Measurements from ENCODE around the gene NEUROD1. TPM values are rescaled to one million over a fixed set of nuclear protein-coding genes. Genes with fewer than 3 reads are reported as not detected.

NEUROD1 gene
- total RNA-seq, 2 experiments from 2014 or later, result not detected

DNA sequence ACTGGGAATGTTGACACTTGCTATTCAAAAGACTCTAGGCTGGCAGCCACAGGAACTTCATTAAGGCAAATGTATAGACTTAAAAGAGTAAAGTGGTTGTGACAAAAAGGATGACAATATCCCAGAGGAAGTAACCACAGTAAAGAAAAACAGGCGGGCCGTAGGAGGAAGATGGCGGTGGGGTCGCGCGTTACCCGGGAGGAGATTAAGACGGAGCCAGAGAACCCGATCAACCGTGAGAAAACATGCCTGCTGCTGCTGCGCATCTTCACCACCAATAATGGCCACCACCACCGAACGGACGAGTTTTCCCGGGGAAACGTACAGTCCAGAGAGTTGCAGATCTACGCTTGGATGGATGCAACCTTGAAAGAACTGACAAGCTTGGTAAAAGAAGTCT, 14.0 kb upstream of the NEUROD1 start:
- Histone ChIP-seq H3K9me3 (ENCODE audit: low read length) (no peaks in the 10 kb centered on the region), H2AFZ (ENCODE audit: low read length) (no peak overlapping the region), H3K36me3 (ENCODE audit: insufficient read depth, low read length) (no peaks in the 10 kb centered on the region), H3K4me3 (ENCODE audit: low read depth, low read length, poor library complexity, severe bottlenecking) (no peak overlapping the region), H3K4me2 (ENCODE audit: low read length) (no peak overlapping the region), H3K79me2 (ENCODE audit: insufficient read depth, low read depth, low read length) (no peaks in the 10 kb centered on the region), H3K9me2 (ENCODE audit: insufficient read depth, low read length) (no peaks in the 10 kb centered on the region), H4K20me1 (ENCODE audit: insufficient read depth, low read length) (no peaks in the 10 kb centered on the region), H3K27ac (ENCODE audit: low read depth, low read length, poor library complexity, severe bottlenecking) (no peak overlapping the region), H3K4me1 (ENCODE audit: insufficient read depth, low read length, poor library complexity, severe bottlenecking) (no peaks in the 10 kb centered on the region)
- BruUV-seq (replicated peaks), result no TSS peak
- no peak for DNase-seq (ENCODE audit: low spot score)
- ChIA-PET CTCF (ENCODE audit: unreplicated experiment) (no interaction called here), POLR2A (no interaction called here)
- TF ChIP-seq, protein P1, sequence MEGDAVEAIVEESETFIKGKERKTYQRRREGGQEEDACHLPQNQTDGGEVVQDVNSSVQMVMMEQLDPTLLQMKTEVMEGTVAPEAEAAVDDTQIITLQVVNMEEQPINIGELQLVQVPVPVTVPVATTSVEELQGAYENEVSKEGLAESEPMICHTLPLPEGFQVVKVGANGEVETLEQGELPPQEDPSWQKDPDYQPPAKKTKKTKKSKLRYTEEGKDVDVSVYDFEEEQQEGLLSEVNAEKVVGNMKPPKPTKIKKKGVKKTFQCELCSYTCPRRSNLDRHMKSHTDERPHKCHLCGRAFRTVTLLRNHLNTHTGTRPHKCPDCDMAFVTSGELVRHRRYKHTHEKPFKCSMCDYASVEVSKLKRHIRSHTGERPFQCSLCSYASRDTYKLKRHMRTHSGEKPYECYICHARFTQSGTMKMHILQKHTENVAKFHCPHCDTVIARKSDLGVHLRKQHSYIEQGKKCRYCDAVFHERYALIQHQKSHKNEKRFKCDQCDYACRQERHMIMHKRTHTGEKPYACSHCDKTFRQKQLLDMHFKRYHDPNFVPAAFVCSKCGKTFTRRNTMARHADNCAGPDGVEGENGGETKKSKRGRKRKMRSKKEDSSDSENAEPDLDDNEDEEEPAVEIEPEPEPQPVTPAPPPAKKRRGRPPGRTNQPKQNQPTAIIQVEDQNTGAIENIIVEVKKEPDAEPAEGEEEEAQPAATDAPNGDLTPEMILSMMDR (conservative IDR thresholded peaks at IDR 0.05; ENCODE audit: low read length), result no peak
- TF ChIP-seq EZH2phosphoT487 (IDR thresholded peaks at IDR 0.05; ENCODE audit: borderline replicate concordance, low read depth, low read length), result no peak
- intact Hi-C loops (cut with micrococcal nuclease; ENCODE audit: unreplicated experiment), result no loop called here

DNA sequence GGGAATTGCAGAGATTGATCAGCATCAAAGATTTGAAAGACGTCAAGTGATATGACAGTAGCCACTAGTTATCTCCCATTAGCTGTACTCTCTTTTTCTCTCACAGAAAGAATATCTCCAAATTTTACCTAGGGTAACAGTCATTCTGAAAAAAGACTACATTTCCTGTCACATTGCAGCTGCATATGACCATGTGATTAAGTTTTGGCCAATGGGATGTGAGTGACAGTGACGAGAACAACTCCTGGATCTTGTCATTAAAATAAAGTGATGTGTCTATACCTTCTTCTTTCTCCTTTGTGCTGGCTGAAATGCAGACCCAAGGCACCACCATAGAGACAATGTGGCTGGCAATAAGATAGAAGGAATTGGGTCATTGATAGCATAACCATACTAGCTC, 10.5 kb upstream of the NEUROD1 start:
- no peaks in the 10 kb centered on the region for H3K9me2 ChIP-seq (ENCODE audit: insufficient read depth, low read length)
- no peak overlapping the region for H3K4me3 ChIP-seq (ENCODE audit: low read depth, low read length, poor library complexity, severe bottlenecking)
- BruUV-seq (replicated peaks), result no TSS peak
- no peak for DNase-seq (ENCODE audit: low spot score)
- H4K20me1 ChIP-seq (ENCODE audit: insufficient read depth, low read length), result no peaks in the 10 kb centered on the region
- no peak overlapping the region for H3K27ac ChIP-seq (ENCODE audit: low read depth, low read length, poor library complexity, severe bottlenecking)
- intact Hi-C loops (cut with micrococcal nuclease; ENCODE audit: unreplicated experiment), result no loop called here
- H3K4me1 ChIP-seq (ENCODE audit: insufficient read depth, low read length, poor library complexity, severe bottlenecking), result peaks cover 14% of the 10 kb centered on the region
- H3K79me2 ChIP-seq (ENCODE audit: insufficient read depth, low read depth, low read length), result no peaks in the 10 kb centered on the region
- H3K4me2 ChIP-seq (ENCODE audit: low read length), result no peak overlapping the region
- no peaks in the 10 kb centered on the region for H3K36me3 ChIP-seq (ENCODE audit: insufficient read depth, low read length)
- H2AFZ ChIP-seq (ENCODE audit: low read length), result 0 out of 2 replicates have a peak overlapping the region, but pooled peaks have one; percentile 8
- no peaks in the 10 kb centered on the region for H3K9me3 ChIP-seq (ENCODE audit: low read length)
- POLR2A ChIA-PET, result interaction anchor here (0.6 to 0.7 kb wide), 3 partner anchors 27 to 1212 kb away, joined by 3 read pairs; no protein-coding TSS in a partner anchor
- TF ChIP-seq EZH2phosphoT487 (IDR thresholded peaks at IDR 0.05; ENCODE audit: borderline replicate concordance, low read depth, low read length), result no peak
- TF ChIP-seq, protein P1 (conservative IDR thresholded peaks at IDR 0.05; ENCODE audit: low read length), result no peak
- CTCF ChIA-PET (ENCODE audit: unreplicated experiment), result no interaction called here

DNA sequence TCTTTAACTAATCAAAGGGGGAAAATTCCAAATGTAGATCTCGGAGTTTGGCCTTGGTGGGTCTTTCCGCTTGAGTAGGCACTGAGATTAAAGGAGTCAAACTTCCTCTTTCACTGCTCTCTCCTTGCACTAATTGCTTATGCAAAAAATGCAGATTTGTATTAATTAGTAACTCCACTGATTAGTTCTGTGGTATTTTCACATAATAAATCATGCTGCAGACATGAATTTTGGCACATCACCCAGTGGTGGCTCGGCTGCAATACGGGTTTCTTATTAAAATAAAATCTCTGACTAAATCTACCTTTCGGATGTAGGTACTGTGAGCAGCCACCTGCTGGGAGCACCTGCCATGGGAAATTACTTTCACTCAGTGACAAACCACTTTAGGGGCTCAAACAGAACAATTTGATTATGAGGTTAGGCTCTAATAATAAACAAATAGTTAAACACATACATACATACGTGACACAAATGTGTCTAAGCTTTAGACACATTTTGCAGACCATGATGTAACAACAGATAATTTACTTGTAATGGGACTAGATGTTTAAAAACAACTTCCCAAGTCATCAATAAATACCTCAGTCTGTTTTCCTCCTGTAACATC, 6.4 kb upstream of the NEUROD1 start:
- no peak overlapping the region for H2AFZ ChIP-seq (ENCODE audit: low read length)
- H3K27ac ChIP-seq (ENCODE audit: low read depth, low read length, poor library complexity, severe bottlenecking), result no peak overlapping the region
- no peak overlapping the region for H3K4me3 ChIP-seq (ENCODE audit: low read depth, low read length, poor library complexity, severe bottlenecking)
- ChIA-PET POLR2A (interaction anchor here (0.5 to 2.0 kb wide), 2 partner anchors 20 to 390 kb away, joined by 3 to 4 read pairs; no protein-coding TSS in a partner anchor), CTCF (ENCODE audit: unreplicated experiment) (no interaction called here)
- peaks cover 15% of the 10 kb centered on the region for H3K4me1 ChIP-seq (ENCODE audit: insufficient read depth, low read length, poor library complexity, severe bottlenecking)
- peak; percentile 26 for DNase-seq (ENCODE audit: low spot score)
- H4K20me1 ChIP-seq (ENCODE audit: insufficient read depth, low read length), result no peaks in the 10 kb centered on the region
- H3K9me3 ChIP-seq (ENCODE audit: low read length), result no peaks in the 10 kb centered on the region
- H3K36me3 ChIP-seq (ENCODE audit: insufficient read depth, low read length), result no peaks in the 10 kb centered on the region
- no peaks in the 10 kb centered on the region for H3K9me2 ChIP-seq (ENCODE audit: insufficient read depth, low read length)
- no TSS peak for BruUV-seq (replicated peaks)
- H3K79me2 ChIP-seq (ENCODE audit: insufficient read depth, low read depth, low read length), result no peaks in the 10 kb centered on the region
- peak overlapping the region; percentile 35 for H3K4me2 ChIP-seq (ENCODE audit: low read length)
- intact Hi-C loops (cut with micrococcal nuclease; ENCODE audit: unreplicated experiment), result no loop called here
- no peak for TF ChIP-seq EZH2phosphoT487 (IDR thresholded peaks at IDR 0.05; ENCODE audit: borderline replicate concordance, low read depth, low read length)
- TF ChIP-seq, protein P1 (conservative IDR thresholded peaks at IDR 0.05; ENCODE audit: low read length), result peak; percentile 17; the same call in 1 of the 2 replicates

All from OCI-LY7 (cell line).